ENCODE measurements around the gene NPPA.
"Not testable (repeated sequence)": the region's sequence is repeated elsewhere in the genome, so short reads cannot be mapped to it uniquely, and the experiment has no call there.

DNA sequence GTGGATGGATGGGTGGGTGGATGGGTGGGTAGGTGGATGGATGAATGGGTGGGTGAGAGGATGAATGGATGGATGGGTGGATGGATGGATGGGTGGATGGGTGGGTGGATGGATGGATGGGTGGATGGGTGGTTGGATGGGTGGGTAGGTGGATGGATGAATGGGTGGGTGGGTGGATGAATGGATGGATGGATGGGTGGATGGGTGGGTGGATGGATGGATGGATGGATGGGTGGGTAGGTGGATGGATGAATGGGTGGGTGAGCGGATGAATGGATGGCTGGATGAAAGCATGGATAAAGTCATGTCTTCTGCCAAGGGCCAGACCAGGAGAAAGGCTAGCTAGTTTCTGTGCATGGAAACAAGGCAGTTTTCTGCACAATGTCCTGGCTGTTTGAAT lies 46.9 kb upstream of the NPPA start:
- not testable (repeated sequence) for TF ChIP-seq POLR2A, EP300 (IDR thresholded peaks at IDR 0.05)
- TF ChIP-seq, protein P1, sequence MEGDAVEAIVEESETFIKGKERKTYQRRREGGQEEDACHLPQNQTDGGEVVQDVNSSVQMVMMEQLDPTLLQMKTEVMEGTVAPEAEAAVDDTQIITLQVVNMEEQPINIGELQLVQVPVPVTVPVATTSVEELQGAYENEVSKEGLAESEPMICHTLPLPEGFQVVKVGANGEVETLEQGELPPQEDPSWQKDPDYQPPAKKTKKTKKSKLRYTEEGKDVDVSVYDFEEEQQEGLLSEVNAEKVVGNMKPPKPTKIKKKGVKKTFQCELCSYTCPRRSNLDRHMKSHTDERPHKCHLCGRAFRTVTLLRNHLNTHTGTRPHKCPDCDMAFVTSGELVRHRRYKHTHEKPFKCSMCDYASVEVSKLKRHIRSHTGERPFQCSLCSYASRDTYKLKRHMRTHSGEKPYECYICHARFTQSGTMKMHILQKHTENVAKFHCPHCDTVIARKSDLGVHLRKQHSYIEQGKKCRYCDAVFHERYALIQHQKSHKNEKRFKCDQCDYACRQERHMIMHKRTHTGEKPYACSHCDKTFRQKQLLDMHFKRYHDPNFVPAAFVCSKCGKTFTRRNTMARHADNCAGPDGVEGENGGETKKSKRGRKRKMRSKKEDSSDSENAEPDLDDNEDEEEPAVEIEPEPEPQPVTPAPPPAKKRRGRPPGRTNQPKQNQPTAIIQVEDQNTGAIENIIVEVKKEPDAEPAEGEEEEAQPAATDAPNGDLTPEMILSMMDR (IDR thresholded peaks at IDR 0.05): not testable (repeated sequence)

Data from stomach (tissue), 4 donors.